Prostate gland (tissue), 2 donors: Measurements from ENCODE around the gene STAB1.

Experiments
- POLR2AphosphoS5 ChIP-seq: sonication (generic); formaldehyde crosslinking; IDR thresholded peaks from one replicate; pipeline ENCODE4 v1.6.1; 2017; ENCODE audit warnings: antibody characterized with exemption
- TF ChIP-seq, protein P1 (sequence below), 4 experiments: fragments of 200-600 bp in 2 of 4; fragments of 450-650 bp in 2 of 4; sonication (generic) in 2 of 4; IDR thresholded peaks; 1 replicate in 3 of 4; 2 replicates in 1 of 4; pipeline ENCODE4 v1.5.1; 2016 to 2019; ENCODE audit warnings: antibody characterized with exemption in 4 of 4, mild to moderate bottlenecking in 2 of 4, moderate library complexity in 2 of 4

DNA sequence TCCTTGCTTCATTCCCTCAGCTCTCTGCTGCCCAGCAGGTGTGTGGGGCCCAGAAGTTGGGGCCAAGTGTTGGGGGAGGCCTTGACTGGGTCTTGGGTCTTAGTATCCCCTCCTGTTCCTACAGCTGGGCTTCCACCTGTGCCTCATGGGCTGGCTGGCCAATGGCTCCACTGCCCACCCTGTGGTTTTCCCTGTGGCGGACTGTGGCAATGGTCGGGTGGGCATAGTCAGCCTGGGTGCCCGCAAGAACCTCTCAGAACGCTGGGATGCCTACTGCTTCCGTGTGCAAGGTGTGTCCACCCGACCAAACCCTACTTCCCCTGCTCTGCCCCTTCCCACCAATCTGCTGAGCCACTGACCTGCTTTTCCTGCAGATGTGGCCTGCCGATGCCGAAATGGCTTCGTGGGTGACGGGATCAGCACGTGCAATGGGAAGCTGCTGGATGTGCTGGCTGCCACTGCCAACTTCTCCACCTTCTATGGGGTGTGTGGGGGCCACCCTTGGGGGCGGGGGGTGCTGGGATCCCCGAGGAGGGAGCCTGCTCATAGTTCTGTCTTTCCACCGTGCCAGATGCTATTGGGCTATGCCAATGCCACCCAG lies 27.6 kb downstream of the STAB1 start:
- TF ChIP-seq, protein P1, sequence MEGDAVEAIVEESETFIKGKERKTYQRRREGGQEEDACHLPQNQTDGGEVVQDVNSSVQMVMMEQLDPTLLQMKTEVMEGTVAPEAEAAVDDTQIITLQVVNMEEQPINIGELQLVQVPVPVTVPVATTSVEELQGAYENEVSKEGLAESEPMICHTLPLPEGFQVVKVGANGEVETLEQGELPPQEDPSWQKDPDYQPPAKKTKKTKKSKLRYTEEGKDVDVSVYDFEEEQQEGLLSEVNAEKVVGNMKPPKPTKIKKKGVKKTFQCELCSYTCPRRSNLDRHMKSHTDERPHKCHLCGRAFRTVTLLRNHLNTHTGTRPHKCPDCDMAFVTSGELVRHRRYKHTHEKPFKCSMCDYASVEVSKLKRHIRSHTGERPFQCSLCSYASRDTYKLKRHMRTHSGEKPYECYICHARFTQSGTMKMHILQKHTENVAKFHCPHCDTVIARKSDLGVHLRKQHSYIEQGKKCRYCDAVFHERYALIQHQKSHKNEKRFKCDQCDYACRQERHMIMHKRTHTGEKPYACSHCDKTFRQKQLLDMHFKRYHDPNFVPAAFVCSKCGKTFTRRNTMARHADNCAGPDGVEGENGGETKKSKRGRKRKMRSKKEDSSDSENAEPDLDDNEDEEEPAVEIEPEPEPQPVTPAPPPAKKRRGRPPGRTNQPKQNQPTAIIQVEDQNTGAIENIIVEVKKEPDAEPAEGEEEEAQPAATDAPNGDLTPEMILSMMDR (IDR thresholded peaks at IDR 0.05), result no peak
- no peak for TF ChIP-seq POLR2AphosphoS5
